HG03558 (cell line): ENCODE results near the gene TBXT.

Source experiments
- ATAC-seq: cut with Tn5 transposase; IDR thresholded peaks from one replicate; pipeline ENCODE4 v1.9.1; 2021; ENCODE audit warnings: moderate number of reproducible peaks; ENCODE audit not compliant: unreplicated experiment; ENCODE audit errors: extremely low read depth

Gene TBXT

DNA sequence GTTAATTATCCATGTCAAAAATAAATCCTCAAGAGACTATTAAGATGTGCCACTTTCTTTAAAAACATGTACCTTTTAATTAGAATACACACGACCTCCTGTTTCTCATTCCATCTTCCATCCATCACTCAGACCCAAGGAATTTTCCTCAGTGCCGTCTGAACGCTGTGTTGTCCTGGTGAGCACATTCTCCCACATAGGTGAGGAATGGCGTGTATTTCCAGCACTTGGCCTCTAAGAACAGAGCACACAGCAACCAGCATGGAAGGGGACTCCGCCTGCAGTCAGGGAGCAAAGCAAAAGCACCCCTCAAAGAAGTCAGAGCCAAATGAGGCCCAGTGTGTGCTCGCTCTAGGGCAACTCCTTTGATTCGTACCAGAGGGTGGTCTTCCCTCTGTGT is 45.9 kb downstream of the TBXT start:
- no peak for ATAC-seq

DNA sequence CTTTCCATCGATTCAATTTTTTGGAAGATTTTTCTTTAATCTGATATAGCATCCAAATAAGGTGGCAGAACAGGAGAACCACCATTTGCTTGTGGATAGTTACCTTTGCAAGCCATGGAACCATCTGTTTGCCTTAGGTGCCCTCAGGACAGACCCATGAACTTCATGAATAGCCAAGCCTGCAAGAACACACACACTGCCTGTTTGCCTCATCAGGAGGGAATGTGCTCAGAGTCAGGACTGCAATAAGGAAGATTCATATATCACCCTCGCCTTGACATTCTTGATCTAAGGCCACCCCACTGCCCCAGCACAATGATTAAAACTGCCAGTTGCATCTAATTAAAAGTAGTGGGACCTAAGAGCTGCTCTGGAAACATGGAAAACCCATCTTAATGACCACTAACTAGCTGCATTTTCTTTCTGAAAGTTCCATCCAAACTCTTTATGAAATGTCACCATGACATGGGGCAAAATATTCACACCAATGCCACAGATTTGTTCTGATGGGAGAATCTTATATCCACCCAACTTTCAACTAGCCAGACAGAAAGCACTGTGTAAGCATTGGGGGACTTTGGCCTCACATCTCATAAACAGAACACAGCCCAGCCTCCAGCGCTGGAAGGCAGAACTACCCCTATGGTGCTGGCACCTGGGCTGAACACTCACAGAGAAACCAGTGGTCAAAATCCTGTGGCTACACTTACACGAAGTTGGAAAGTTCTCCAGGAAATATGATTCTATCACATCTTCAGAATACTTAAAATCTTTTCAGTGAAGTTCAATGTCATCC is 48.3 kb downstream of the TBXT start:
- no peak for ATAC-seq

DNA sequence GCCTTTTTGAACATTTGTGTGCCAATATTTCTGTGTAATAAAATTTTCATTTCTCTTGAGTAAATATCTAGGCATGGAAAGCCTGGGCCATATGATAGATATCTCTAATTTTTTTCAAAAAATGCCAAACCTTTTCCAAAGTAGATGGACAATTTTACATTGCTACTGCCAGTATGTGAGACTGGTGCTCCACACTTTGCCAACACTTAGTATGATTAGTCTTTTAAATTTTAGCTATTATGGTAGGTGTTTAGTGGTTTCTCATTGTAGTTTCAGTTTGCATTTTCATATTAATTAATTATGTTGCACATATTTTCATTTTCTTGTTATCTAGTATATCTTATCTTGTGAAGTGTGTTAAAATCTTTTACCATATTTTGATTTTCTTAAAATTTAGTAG is 52.0 kb downstream of the TBXT start:
- ATAC-seq, result no peak

DNA sequence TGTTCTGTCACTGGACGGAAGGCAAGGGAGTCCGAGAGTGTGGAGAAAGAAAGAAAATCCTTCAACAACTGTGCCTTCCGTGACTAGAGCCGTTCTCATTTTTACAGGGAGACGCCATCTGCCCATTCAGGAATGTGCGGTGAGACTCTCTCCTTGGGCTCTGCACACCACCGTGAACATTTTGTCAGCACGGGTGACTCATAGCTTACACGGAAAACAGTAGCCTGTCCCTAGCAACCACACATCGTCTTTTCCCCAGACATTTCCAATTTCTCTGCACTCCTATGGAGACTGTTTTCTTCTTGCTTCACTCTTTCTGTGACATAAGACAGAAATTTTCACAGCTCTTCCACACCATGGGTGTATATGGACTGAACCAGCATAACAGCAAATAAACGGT is 55.1 kb downstream of the TBXT start:
- no peak for ATAC-seq

DNA sequence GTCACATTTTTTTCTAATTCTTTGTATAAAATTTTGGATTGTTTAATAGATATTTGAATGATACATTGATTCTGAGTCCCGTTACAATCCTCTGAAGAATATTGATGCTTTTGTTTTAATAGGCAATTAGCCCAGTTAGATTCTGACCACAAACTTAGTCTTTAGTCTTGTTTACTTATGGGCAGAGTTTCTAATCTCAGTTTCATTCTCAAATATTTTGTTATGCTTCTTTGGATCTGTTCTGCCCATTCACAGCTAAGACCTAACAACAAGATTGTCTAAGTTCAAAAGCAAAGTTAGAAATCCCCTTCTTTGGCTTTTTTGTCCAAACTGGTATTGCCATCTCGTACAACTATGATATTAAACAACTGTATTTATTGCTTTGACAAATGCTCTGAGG is 58.0 kb downstream of the TBXT start:
- no peak for ATAC-seq
